Endothelial cell (in vitro differentiated cells): Measurements from ENCODE around the gene ZEB2. TPM values are rescaled to one million over a fixed set of nuclear protein-coding genes. Genes with fewer than 3 reads are reported as not detected.

Source experiments
- DNase-seq: peaks from one replicate; pipeline ENCODE4 v3.0.0; 2021; ENCODE audit warnings: low spot score
- H3K27ac Mint-ChIP-seq: one replicate; pipeline ENCODE4 v1.8.0; 2021; ENCODE audit warnings: mixed read lengths, inconsistent platforms; ENCODE audit not compliant: unreplicated experiment
- H3K27me3 Mint-ChIP-seq: one replicate; pipeline ENCODE4 v1.8.0; 2021; ENCODE audit warnings: mild to moderate bottlenecking, moderate library complexity, mixed read lengths, inconsistent platforms; ENCODE audit not compliant: unreplicated experiment
- H3K36me3 Mint-ChIP-seq: one replicate; pipeline ENCODE4 v1.8.0; 2021; ENCODE audit warnings: mild to moderate bottlenecking, low read depth, mixed read lengths, inconsistent platforms; ENCODE audit not compliant: unreplicated experiment
- H3K4me1 Mint-ChIP-seq: one replicate; pipeline ENCODE4 v1.8.0; 2021; ENCODE audit warnings: mild to moderate bottlenecking, mixed read lengths, inconsistent platforms; ENCODE audit not compliant: unreplicated experiment
- H3K4me3 Mint-ChIP-seq: one replicate; pipeline ENCODE4 v1.8.0; 2021; ENCODE audit warnings: mild to moderate bottlenecking, mixed read lengths, inconsistent platforms; ENCODE audit not compliant: unreplicated experiment
- H3K9me3 Mint-ChIP-seq: one replicate; pipeline ENCODE4 v1.8.0; 2021; ENCODE audit warnings: mixed read lengths, inconsistent platforms; ENCODE audit not compliant: unreplicated experiment
- CTCF ChIP-seq: fragments of 200-600 bp; sonication (generic); IDR thresholded peaks from one replicate; pipeline ENCODE4 v1.5.0; 2021; ENCODE audit warnings: antibody characterized with exemption; ENCODE audit not compliant: unreplicated experiment
- total RNA-seq: library from RNA; stranded (reverse); fragmentation: NEBNext Ultra II Directional; extraction: Animal tissue kit (Norgen Biotek cat#: 25700); gene quantifications from one replicate; pipeline ENCODE4 v1.2.1, GENCODE V29; 2021; ENCODE audit not compliant: unreplicated experiment

Gene ZEB2
- total RNA-seq, 1 donor from 2014 or later: 109 TPM

GRCh38 chr2:144389151-144389929 is 130.6 kb downstream of the ZEB2 start:
- peak; percentile 9 for DNase-seq
- no peaks in the 10 kb centered on the region for H3K9me3 Mint-ChIP-seq
- H3K27me3 Mint-ChIP-seq: no peaks in the 10 kb centered on the region
- peaks cover 14% of the 10 kb centered on the region for H3K36me3 Mint-ChIP-seq
- H3K4me1 Mint-ChIP-seq: no peaks in the 10 kb centered on the region
- TF ChIP-seq CTCF: no peak
- no peak overlapping the region for H3K4me3 Mint-ChIP-seq
- no peak overlapping the region for H3K27ac Mint-ChIP-seq

GRCh38 chr2:144385381-144385780 is 134.5 kb downstream of the ZEB2 start:
- no peak for DNase-seq

GRCh38 chr2:144383571-144384100 is 136.3 kb downstream of the ZEB2 start:
- peaks cover 5% of the 10 kb centered on the region for H3K36me3 Mint-ChIP-seq
- no peaks in the 10 kb centered on the region for H3K9me3 Mint-ChIP-seq
- no peak for TF ChIP-seq CTCF
- no peak overlapping the region for H3K4me3 Mint-ChIP-seq
- no peak for DNase-seq
- no peak overlapping the region for H3K27ac Mint-ChIP-seq
- H3K27me3 Mint-ChIP-seq: peaks cover 1% of the 10 kb centered on the region
- peaks cover 14% of the 10 kb centered on the region for H3K4me1 Mint-ChIP-seq

More at GRCh38 chr2:144385381-144385780, 134.5 kb downstream of the ZEB2 start:
- no peaks in the 10 kb centered on the region for H3K4me1 Mint-ChIP-seq
- no peak overlapping the region for H3K4me3 Mint-ChIP-seq
- H3K36me3 Mint-ChIP-seq: peaks cover 7% of the 10 kb centered on the region
- no peaks in the 10 kb centered on the region for H3K27me3 Mint-ChIP-seq
- no peak for TF ChIP-seq CTCF
- no peak overlapping the region for H3K27ac Mint-ChIP-seq
- H3K9me3 Mint-ChIP-seq: no peaks in the 10 kb centered on the region

GRCh38 chr2:144382849-144383248 is 137.1 kb downstream of the ZEB2 start:
- no peak for TF ChIP-seq CTCF
- Mint-ChIP-seq H3K4me3 (no peak overlapping the region), H3K27me3 (peaks cover 3% of the 10 kb centered on the region), H3K36me3 (peaks cover 4% of the 10 kb centered on the region), H3K4me1 (peaks cover 19% of the 10 kb centered on the region), H3K27ac (no peak overlapping the region), H3K9me3 (no peaks in the 10 kb centered on the region)
- no peak for DNase-seq

- TF ChIP-seq CTCF: no peak
- DNase-seq: no peak
- peaks cover 7% of the 10 kb centered on the region for H3K27me3 Mint-ChIP-seq
- H3K27ac Mint-ChIP-seq: no peak overlapping the region
- H3K4me3 Mint-ChIP-seq: no peak overlapping the region
- H3K4me1 Mint-ChIP-seq: peaks cover 24% of the 10 kb centered on the region
- no peaks in the 10 kb centered on the region for H3K9me3 Mint-ChIP-seq
- H3K36me3 Mint-ChIP-seq: peaks cover 4% of the 10 kb centered on the region
Observed at GRCh38 chr2:144381716-144382115, 138.2 kb downstream of the ZEB2 start.
